GM12878 (cell line): ENCODE results near the gene ZNF407. TPM values are rescaled to one million over a fixed set of nuclear protein-coding genes. Genes with fewer than 3 reads are reported as not detected.

Experiments used
- ATAC-seq: fragments of 200-7000 bp; cut with Tn5 transposase; 3 replicates; pipeline ENCODE4 v1.9.1; 2020; ENCODE audit warnings: mild to moderate bottlenecking, moderate library complexity
- BruUV-seq: library from RNA; stranded (reverse); fragments of 400-500 nt; replicated peaks from 2 replicates; lab custom pipeline; 2021; lab: Mats Ljungman, UMichigan
- CTCF ChIA-PET: fragments of 300-600 bp; sonication (Branson Sonifier 250); formaldehyde crosslinking; extraction: SDS; loops from one replicate; lab custom pipeline; 2021; ENCODE audit warnings: inconsistent platforms; lab: Yijun Ruan, JAX
- POLR2A ChIA-PET: fragments of 350-600 bp; formaldehyde crosslinking; extraction: SDS; loops from one replicate; lab custom pipeline; 2021; ENCODE audit warnings: inconsistent platforms; lab: Charles Lee
- RAD21 ChIA-PET: fragments of 300-600 bp; sonication (Branson Sonifier 250); formaldehyde crosslinking; loops from one replicate; lab custom pipeline; 2023; ENCODE audit warnings: antibody characterized with exemption; ENCODE audit not compliant: unreplicated experiment; lab: Charles Lee
- SMC1A ChIA-PET: fragments of 300-600 bp; sonication (Branson Sonifier 250); formaldehyde crosslinking; loops from one replicate; lab custom pipeline; 2023; ENCODE audit not compliant: unreplicated experiment, uncharacterized antibody; lab: Charles Lee
- DNase-seq: peaks from one replicate; pipeline ENCODE4 v3.0.0-alpha.2; 2011; ENCODE audit warnings: low read depth, low spot score
- FAIRE-seq: peaks from 3 replicates; lab custom pipeline; 2011; peaks lifted over from hg19 to GRCh38; lab: Jason Lieb, UNC
- H2AFZ ChIP-seq: 2 replicates; pipeline ENCODE4 v1.6.0; 2011; ENCODE audit warnings: low read depth, low read length, control low read depth; ENCODE audit not compliant: control insufficient read depth
- H3K27ac ChIP-seq: 2 replicates; pipeline ENCODE4 v1.5.1; 2011; ENCODE audit warnings: control low read depth; ENCODE audit not compliant: control insufficient read depth, insufficient read depth
- H3K27me3 ChIP-seq, 2 experiments: replicated peaks in 1 of 2; 2 replicates each; pipeline versions ENCODE4 v1.6.0 to v1.6.1; 2011; ENCODE audit warnings: low read length in 1 of 2; ENCODE audit not compliant: control insufficient read depth in 2 of 2, insufficient read depth in 2 of 2
- H3K36me3 ChIP-seq, 2 experiments: 2 replicates each; pipeline ENCODE4 v1.5.1; 2011; ENCODE audit warnings: low read length in 1 of 2; ENCODE audit not compliant: control insufficient read depth in 2 of 2, insufficient read depth in 2 of 2
- H3K4me1 ChIP-seq: 2 replicates; pipeline ENCODE4 v1.6.1; 2011; ENCODE audit warnings: mild to moderate bottlenecking, low read length, moderate library complexity, mixed read lengths; ENCODE audit not compliant: control insufficient read depth, insufficient read depth
- H3K4me2 ChIP-seq: 2 replicates; pipeline ENCODE4 v1.6.0; 2011; ENCODE audit warnings: control low read depth; ENCODE audit not compliant: control insufficient read depth, insufficient read depth
- H3K4me3 ChIP-seq: fragments of 200-600 bp; sonication (generic); 2 replicates; pipeline ENCODE4 v1.5.1; 2016
- H3K79me2 ChIP-seq: 2 replicates; pipeline ENCODE4 v1.6.0; 2011; ENCODE audit warnings: low read length; ENCODE audit not compliant: control insufficient read depth, insufficient read depth
- H3K9ac ChIP-seq: 2 replicates; pipeline ENCODE4 v1.8.0; 2011; ENCODE audit warnings: low read length, control low read depth, mixed read lengths; ENCODE audit not compliant: control insufficient read depth, insufficient read depth
- H3K9me3 ChIP-seq: replicated peaks from 3 replicates; pipeline ENCODE4 v1.5.1; 2011; ENCODE audit warnings: mild to moderate bottlenecking, low read length; ENCODE audit not compliant: control insufficient read depth, insufficient read depth
- H4K20me1 ChIP-seq: 2 replicates; pipeline ENCODE4 v1.6.0; 2011; ENCODE audit not compliant: control insufficient read depth, insufficient read depth
- BCLAF1 ChIP-seq: fragments of 450-650 bp; IDR thresholded peaks from 2 replicates; pipeline ENCODE4 v1.6.1; 2017; ENCODE audit warnings: antibody characterized with exemption, mild to moderate bottlenecking, moderate library complexity
- PML ChIP-seq: IDR thresholded peaks from 2 replicates; pipeline ENCODE4 v1.6.1; 2012; ENCODE audit warnings: low read length, inconsistent platforms
- POLR2AphosphoS2 ChIP-seq: IDR thresholded peaks from 2 replicates; pipeline ENCODE4 v1.6.1; 2011; ENCODE audit warnings: low read depth, mild to moderate bottlenecking, low read length, improper control_type of control experiment, moderate library complexity
- SMC3 ChIP-seq: IDR thresholded peaks from 2 replicates; pipeline ENCODE4 v1.6.1; 2011; ENCODE audit warnings: low read length, improper control_type of control experiment, borderline replicate concordance
- ZNF622 ChIP-seq: fragments of 450-650 bp; IDR thresholded peaks from 2 replicates; pipeline ENCODE4 v1.6.1; 2017; ENCODE audit warnings: mild to moderate bottlenecking, inconsistent platforms
- WGBS: methylation state at CpG from one replicate; pipeline ENCODE4 v1.1.6; 2016; ENCODE audit warnings: low lambda C conversion rate; ENCODE audit not compliant: insufficient replicate concordance, insufficient coverage; ENCODE audit errors: missing lambda C conversion rate; 5-methylcytosine and 5-hydroxymethylcytosine counted together
- in situ Hi-C: fragments of 300-500 bp; cut with MboI; formaldehyde crosslinking; loops from 9 replicates; pipeline ENCODE4 v1.14.3; 2018; ENCODE audit warnings: mixed read lengths
- intact Hi-C: fragments of 100-400 bp; cut with micrococcal nuclease; formaldehyde crosslinking; loops from one replicate; pipeline ENCODE4 v1.14.2; 2022; ENCODE audit not compliant: unreplicated experiment
- polyA plus RNA-seq, 11 experiments: library from polyadenylated mRNA; depleted of rRNA in 4 of 11; unstranded in 6 of 11; stranded (reverse) in 5 of 11; fragments of >200 nt; fragmentation: Nextera tagmentation in 4 of 11; fragmentation: Illumina TruSeq in 1 of 11; extraction: Ambion mirVana in 4 of 11; extraction: Trizol in 1 of 11; gene quantifications; 1 replicate in 1 of 11; 2 replicates in 10 of 11; pipeline versions ENCODE4 v1.2.1 to v1.2.3, GENCODE V29; 2011 to 2016; ENCODE audit warnings: inconsistent platforms in 2 of 11, missing spikeins in 2 of 11, low read depth in 1 of 11
- total RNA-seq, 4 experiments: library from RNA; depleted of rRNA in 3 of 4; stranded (reverse); fragments of >200 nt in 3 of 4; fragmentation: Illumina TruSeq in 1 of 4; extraction: Trizol in 1 of 4; gene quantifications; 2 replicates each; pipeline versions ENCODE4 v1.2.1 to v1.2.3, GENCODE V29; 2013 to 2021
- TF ChIP-seq, protein P1 (sequence below): fragments of 450-650 bp; IDR thresholded peaks from 2 replicates; pipeline ENCODE4 v1.6.1; 2016; ENCODE audit warnings: mild to moderate bottlenecking

ZNF407 gene
- total and polyA plus RNA-seq, 10 of the 15 experiments (the other 5 are each of a cell fraction or from before 2014, with no cell fraction given) = 0.69 to 11.6 (median 5.3) TPM

- ATAC-seq = no peak
- BruUV-seq = no TSS peak
- H3K4me3 ChIP-seq = no peak overlapping the region
Measured at GRCh38 chr18:74804677-74805076, 207.0 kb downstream of the ZNF407 start.

More at GRCh38 chr18:74804677-74805076, 207.0 kb downstream of the ZNF407 start:
- Histone ChIP-seq H3K4me1 (peaks cover 19% of the 10 kb centered on the region), H2AFZ (no peak overlapping the region), H3K36me3 (no peaks in the 10 kb centered on the region), H3K4me2 (no peak overlapping the region), H4K20me1 (no peaks in the 10 kb centered on the region), H3K9ac (no peak overlapping the region), H3K9me3 (no peaks in the 10 kb centered on the region), H3K27me3 (no peaks in the 10 kb centered on the region), H3K27ac (no peak overlapping the region), H3K79me2 (no peaks in the 10 kb centered on the region)
- in situ Hi-C loops = no loop called here
- intact Hi-C loops = loop anchor here (5.0 kb wide), 2 partner anchors 68 to 127 kb away; no protein-coding TSS in a partner anchor
- CTCF ChIA-PET = no interaction called here
- POLR2A ChIA-PET = interaction anchor here (0.7 kb wide), 1 partner anchor 10 kb away, joined by 3 read pairs; no protein-coding TSS in a partner anchor
- DNase-seq = no peak
- 72% methylated on average over 6 of the region's 6 CpGs for WGBS
- RAD21 ChIA-PET = no interaction called here
- no peak for FAIRE-seq
- TF ChIP-seq POLR2AphosphoS2 (no peak), PML (no peak), BCLAF1 (no peak), ZNF622 (no peak), SMC3 (no peak)
- TF ChIP-seq, protein P1, sequence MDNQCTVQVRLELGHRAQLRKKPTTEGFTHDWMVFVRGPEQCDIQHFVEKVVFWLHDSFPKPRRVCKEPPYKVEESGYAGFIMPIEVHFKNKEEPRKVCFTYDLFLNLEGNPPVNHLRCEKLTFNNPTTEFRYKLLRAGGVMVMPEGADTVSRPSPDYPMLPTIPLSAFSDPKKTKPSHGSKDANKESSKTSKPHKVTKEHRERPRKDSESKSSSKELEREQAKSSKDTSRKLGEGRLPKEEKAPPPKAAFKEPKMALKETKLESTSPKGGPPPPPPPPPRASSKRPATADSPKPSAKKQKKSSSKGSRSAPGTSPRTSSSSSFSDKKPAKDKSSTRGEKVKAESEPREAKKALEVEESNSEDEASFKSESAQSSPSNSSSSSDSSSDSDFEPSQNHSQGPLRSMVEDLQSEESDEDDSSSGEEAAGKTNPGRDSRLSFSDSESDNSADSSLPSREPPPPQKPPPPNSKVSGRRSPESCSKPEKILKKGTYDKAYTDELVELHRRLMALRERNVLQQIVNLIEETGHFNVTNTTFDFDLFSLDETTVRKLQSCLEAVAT = no peak
- SMC1A ChIA-PET = interaction anchor here (1.2 kb wide), 1 partner anchor 14 kb away, joined by 3 read pairs; no protein-coding TSS in a partner anchor
